ENCODE results near the gene OR8D2. TPM values are rescaled to one million over a fixed set of nuclear protein-coding genes. Genes with fewer than 3 reads are reported as not detected.

OR8D2 gene
- total and polyA plus RNA-seq, 2 donors (not counting 3 experiments of a cell fraction or from before 2014, with no cell fraction given) = not detected

DNA sequence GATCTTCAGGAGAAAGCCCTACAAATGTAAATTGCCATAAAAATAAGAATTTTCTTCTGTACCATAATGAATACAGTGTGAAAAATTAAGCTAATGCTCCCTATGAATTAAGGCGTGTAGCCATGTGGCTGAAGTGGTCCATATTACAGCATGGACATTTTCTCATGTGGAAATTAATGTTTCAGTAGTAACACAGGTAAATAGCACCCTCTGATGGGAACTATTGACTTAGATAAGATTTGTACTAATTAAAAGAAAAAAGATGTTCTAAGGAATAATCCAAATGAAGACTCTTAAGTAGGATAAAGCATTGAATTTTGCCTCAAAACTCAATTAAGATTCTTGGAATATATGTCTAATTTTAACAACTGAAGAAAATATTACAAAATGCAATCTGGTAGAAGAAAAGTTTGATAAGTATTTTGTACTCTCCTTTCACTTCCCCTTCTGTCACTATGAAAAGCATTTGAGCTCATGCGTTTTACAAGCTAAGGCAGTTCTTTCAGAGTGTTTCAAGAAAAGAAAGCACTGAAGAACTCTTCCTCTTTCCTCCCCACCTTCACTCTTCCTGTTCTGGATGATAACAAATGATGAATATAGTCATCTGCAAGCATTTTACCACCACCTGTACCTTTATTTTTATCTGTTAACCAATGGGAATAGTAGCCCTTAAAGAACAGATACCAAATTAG, 9.9 kb upstream of the OR8D2 start:
- Histone ChIP-seq H2AFZ (ENCODE audit: low read depth, low read length) (no peak overlapping the region), H3K36me3 (ENCODE audit: control insufficient read depth in 2 of 2, extremely low read depth in 1 of 2, insufficient read depth in 2 of 2, low read length in 2 of 2) (no peaks in the 10 kb centered on the region), H4K20me1 (replicated peaks; ENCODE audit: control insufficient read depth, extremely low read depth, insufficient read depth, low read length) (no peaks in the 10 kb centered on the region), H3K27me3 (ENCODE audit: control insufficient read depth in 2 of 2, insufficient read depth in 2 of 2, low read length in 2 of 2) (peaks cover 5 to 11% of the 10 kb centered on the region in 2 experiments), H3K9ac (replicated peaks; ENCODE audit: extremely low read depth, insufficient read depth, low read length) (no peak overlapping the region), H3K4me2 (ENCODE audit: insufficient read depth, low read length) (no peak overlapping the region), H3K4me1 (ENCODE audit: control insufficient read depth, extremely low read depth, insufficient read depth, low read length) (no peaks in the 10 kb centered on the region), H3K79me2 (ENCODE audit: control insufficient read depth, insufficient read depth, low read length) (no peaks in the 10 kb centered on the region), H3K9me3 (replicated peaks; ENCODE audit: control insufficient read depth, insufficient read depth, low read length) (no peaks in the 10 kb centered on the region), H3K27ac (ENCODE audit: insufficient read depth, low read depth, low read length) (no peak overlapping the region), H3K4me3 (replicated peaks in 1 of 3; ENCODE audit: insufficient read depth in 1 of 3, low read depth in 1 of 3, low read length in 3 of 3) (no peak overlapping the region), H3K9me1 (replicated peaks; ENCODE audit: control insufficient read depth, extremely low read depth, insufficient read depth, low read length) (no peaks in the 10 kb centered on the region)
- DNase-seq (ENCODE audit: low read depth, low spot score) = peak; percentile 20
- CTCF ChIA-PET = interaction anchor here (0.6 to 4.0 kb wide), 5 partner anchors 15 to 261 kb away, joined by 3 to 41 read pairs (median 5); no protein-coding TSS in a partner anchor
- no peak for FAIRE-seq
- POLR2A ChIA-PET = no interaction called here
- BruUV-seq (replicated peaks) = no TSS peak
- TF ChIP-seq GATA2 (IDR thresholded peaks at IDR 0.05; ENCODE audit: insufficient read depth, insufficient read length, low read depth, low read length) = no peak
- TF ChIP-seq, protein P1, sequence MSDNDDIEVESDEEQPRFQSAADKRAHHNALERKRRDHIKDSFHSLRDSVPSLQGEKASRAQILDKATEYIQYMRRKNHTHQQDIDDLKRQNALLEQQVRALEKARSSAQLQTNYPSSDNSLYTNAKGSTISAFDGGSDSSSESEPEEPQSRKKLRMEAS (IDR thresholded peaks at IDR 0.05; ENCODE audit: insufficient read depth, insufficient read length) = no peak
- no peak for TF ChIP-seq POLR2A (IDR thresholded peaks at IDR 0.05; ENCODE audit: low read depth, low read length)
- TF ChIP-seq JUN (IDR thresholded peaks at IDR 0.05; ENCODE audit: borderline replicate concordance, insufficient read depth, insufficient read length, low read depth) = no peak
- no peak for TF ChIP-seq POLR2AphosphoS5 (IDR thresholded peaks at IDR 0.05; ENCODE audit: insufficient read depth, low read depth, low read length)
- TF ChIP-seq FOS (IDR thresholded peaks at IDR 0.05; ENCODE audit: borderline replicate concordance, insufficient read depth, low read length) = no peak
- TF ChIP-seq EZH2 (IDR thresholded peaks at IDR 0.05; ENCODE audit: borderline replicate concordance, low read depth, low read length, severe bottlenecking) = no peak
- no peak for TF ChIP-seq MYC (IDR thresholded peaks at IDR 0.05; ENCODE audit: low read depth, low read length)
- TF ChIP-seq, protein P2, sequence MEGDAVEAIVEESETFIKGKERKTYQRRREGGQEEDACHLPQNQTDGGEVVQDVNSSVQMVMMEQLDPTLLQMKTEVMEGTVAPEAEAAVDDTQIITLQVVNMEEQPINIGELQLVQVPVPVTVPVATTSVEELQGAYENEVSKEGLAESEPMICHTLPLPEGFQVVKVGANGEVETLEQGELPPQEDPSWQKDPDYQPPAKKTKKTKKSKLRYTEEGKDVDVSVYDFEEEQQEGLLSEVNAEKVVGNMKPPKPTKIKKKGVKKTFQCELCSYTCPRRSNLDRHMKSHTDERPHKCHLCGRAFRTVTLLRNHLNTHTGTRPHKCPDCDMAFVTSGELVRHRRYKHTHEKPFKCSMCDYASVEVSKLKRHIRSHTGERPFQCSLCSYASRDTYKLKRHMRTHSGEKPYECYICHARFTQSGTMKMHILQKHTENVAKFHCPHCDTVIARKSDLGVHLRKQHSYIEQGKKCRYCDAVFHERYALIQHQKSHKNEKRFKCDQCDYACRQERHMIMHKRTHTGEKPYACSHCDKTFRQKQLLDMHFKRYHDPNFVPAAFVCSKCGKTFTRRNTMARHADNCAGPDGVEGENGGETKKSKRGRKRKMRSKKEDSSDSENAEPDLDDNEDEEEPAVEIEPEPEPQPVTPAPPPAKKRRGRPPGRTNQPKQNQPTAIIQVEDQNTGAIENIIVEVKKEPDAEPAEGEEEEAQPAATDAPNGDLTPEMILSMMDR (IDR thresholded peaks at IDR 0.05; ENCODE audit: extremely low read depth in 1 of 2, insufficient read depth in 1 of 2, low read depth in 1 of 2, low read length in 2 of 2) = no peak
- dilution Hi-C loops (cut with MboI; ENCODE audit: extremely low pct_ligation_motif_present, low sequenced_read_pairs) = no loop called here
- intact Hi-C loops (cut with micrococcal nuclease) = loop anchor here (1.0 kb wide), 1 partner anchor 261 kb away; no protein-coding TSS in a partner anchor

All from endothelial cell of umbilical vein (primary cell).